K562 (cell line): ENCODE measurements around the gene RNF31. TPM values are rescaled to one million over a fixed set of nuclear protein-coding genes. Genes with fewer than 3 reads are reported as not detected.

Experiments used
- ATAC-seq: fragments of 200-7000 bp; cut with Tn5 transposase; 3 replicates; pipeline ENCODE4 v1.9.1; 2020; ENCODE audit warnings: moderate library complexity
- BruUV-seq: library from RNA; stranded (reverse); fragments of 400-500 nt; replicated peaks from 2 replicates; lab custom pipeline; 2021; lab: Mats Ljungman, UMichigan
- CTCF ChIA-PET: fragments of 300-600 bp; formaldehyde crosslinking; extraction: SDS; loops from one replicate; lab custom pipeline; 2021; ENCODE audit warnings: low intra/inter-chr PET ratio; lab: Yijun Ruan, JAX
- POLR2A ChIA-PET: fragments of 300-600, 350-650 bp; sonication (Branson Sonifier 250); formaldehyde crosslinking; extraction: SDS; loops from one replicate; lab custom pipeline; 2021; ENCODE audit warnings: antibody characterized with exemption, inconsistent platforms; lab: Yijun Ruan, JAX
- DNase-seq, 4 experiments: peaks; one replicate each; pipeline versions ENCODE4 v3.0.0 to v3.0.0-alpha.2; 2011 to 2018; ENCODE audit warnings: low spot score in 3 of 4, mixed read lengths in 3 of 4; ENCODE audit errors: extremely low read depth in 1 of 4
- FAIRE-seq: peaks from 2 replicates; lab custom pipeline; 2011; peaks lifted over from hg19 to GRCh38; lab: Jason Lieb, UNC
- H2AFZ ChIP-seq: 2 replicates; pipeline ENCODE4 v1.6.0; 2011; ENCODE audit warnings: low read depth, low read length, control low read depth, inconsistent platforms
- H3K27ac ChIP-seq: fragments of 200-600 bp; 3 replicates; pipeline ENCODE4 v1.8.0; 2011; ENCODE audit warnings: low read depth, mild to moderate bottlenecking, control low read depth, inconsistent platforms, low read length, moderate library complexity, mixed read lengths; ENCODE audit errors: extremely low read depth
- H3K27me3 ChIP-seq, 2 experiments: fragments of 300-600 bp in 1 of 2; 2 replicates in 1 of 2; 3 replicates in 1 of 2; pipeline versions ENCODE4 v1.6.0 to v1.8.0; 2011; ENCODE audit warnings: inconsistent platforms in 2 of 2, low read length in 2 of 2, mild to moderate bottlenecking in 1 of 2, mixed read lengths in 1 of 2, moderate library complexity in 1 of 2; ENCODE audit not compliant: control insufficient read depth in 2 of 2, insufficient read depth in 2 of 2
- H3K36me3 ChIP-seq: fragments of 300-600 bp; 3 replicates; pipeline ENCODE4 v1.8.0; 2011; ENCODE audit warnings: mild to moderate bottlenecking, low read length, inconsistent platforms; ENCODE audit not compliant: control insufficient read depth, insufficient read depth
- H3K4me1 ChIP-seq, 2 experiments: fragments of 200-600 bp in 1 of 2; replicated peaks in 1 of 2; 2 replicates in 1 of 2; 3 replicates in 1 of 2; pipeline versions ENCODE4 v1.5.1 to v1.8.0; 2011; ENCODE audit warnings: inconsistent platforms in 2 of 2, low read length in 2 of 2, mild to moderate bottlenecking in 1 of 2, mixed read lengths in 1 of 2, moderate library complexity in 1 of 2; ENCODE audit not compliant: control insufficient read depth in 2 of 2, insufficient read depth in 2 of 2
- H3K4me2 ChIP-seq: 2 replicates; pipeline ENCODE4 v1.6.1; 2011; ENCODE audit warnings: low read length, control low read depth, inconsistent platforms, mixed read lengths; ENCODE audit not compliant: insufficient read depth
- H3K4me3 ChIP-seq: fragments of 200-600 bp; sonication (generic), shearing (Covaris generic); 2 replicates; pipeline ENCODE4 v1.5.1; 2016; ENCODE audit warnings: control low read depth, inconsistent platforms
- H3K79me2 ChIP-seq: fragments of 200-600 bp; 3 replicates; pipeline ENCODE4 v1.8.0; 2011; ENCODE audit warnings: low read length, inconsistent platforms; ENCODE audit not compliant: control insufficient read depth, insufficient read depth
- H3K9ac ChIP-seq, 2 experiments: 2 replicates each; pipeline versions ENCODE4 v1.6.0 to v1.6.1; 2011; ENCODE audit warnings: low read depth in 2 of 2, low read length in 2 of 2, control low read depth in 1 of 2, inconsistent platforms in 1 of 2, mild to moderate bottlenecking in 1 of 2, mixed read lengths in 1 of 2; ENCODE audit not compliant: insufficient read depth in 1 of 2
- H3K9me1 ChIP-seq: one replicate; pipeline ENCODE4 v1.6.0; 2011; ENCODE audit warnings: inconsistent platforms, mild to moderate bottlenecking, low read length, moderate library complexity; ENCODE audit not compliant: control insufficient read depth, insufficient read depth
- H3K9me3 ChIP-seq: replicated peaks from 2 replicates; pipeline ENCODE4 v1.5.1; 2011; ENCODE audit warnings: low read depth, low read length, inconsistent platforms; ENCODE audit not compliant: control insufficient read depth, insufficient read depth
- H4K20me1 ChIP-seq: replicated peaks from 2 replicates; pipeline ENCODE4 v1.6.1; 2011; ENCODE audit warnings: low read length, inconsistent platforms, mixed read lengths; ENCODE audit not compliant: control insufficient read depth, insufficient read depth
- CXXC5 ChIP-seq: fragments of 250-450 bp; sonication (Bioruptor Pico); IDR thresholded peaks from 2 replicates; pipeline ENCODE4 v1.8.0; 2022; ENCODE audit warnings: inconsistent platforms, mild to moderate bottlenecking, moderate library complexity
- RBFOX2 ChIP-seq: fragments of 200-400 bp; formaldehyde crosslinking; IDR thresholded peaks from 2 replicates; pipeline ENCODE4 v1.6.1; 2017; ENCODE audit warnings: low read depth, mild to moderate bottlenecking, low read length, moderate library complexity
- WGBS: fragments of 100-300 bp; shearing (Covaris generic); methylation state at CpG from one replicate; pipeline ENCODE4 v1.1.6; 2016; ENCODE audit warnings: low coverage, mixed read lengths; ENCODE audit not compliant: insufficient coverage; ENCODE audit errors: missing lambda C conversion rate; 5-methylcytosine and 5-hydroxymethylcytosine counted together
- in situ Hi-C: fragments of 300-500 bp; cut with MboI; formaldehyde crosslinking; loops from 4 replicates; pipeline ENCODE4 v1.15.0; 2018; ENCODE audit warnings: inconsistent platforms, mixed read lengths
- intact Hi-C: fragments of 100-400 bp; cut with micrococcal nuclease; formaldehyde crosslinking; loops from 2 replicates; pipeline ENCODE4 v1.14.2; 2022
- polyA plus RNA-seq, 8 experiments: library from polyadenylated mRNA; depleted of rRNA in 4 of 8; stranded (reverse) in 5 of 8; unstranded in 3 of 8; fragments of >200 nt; fragmentation: Nextera tagmentation in 2 of 8; fragmentation: Illumina TruSeq in 1 of 8; extraction: Ambion mirVana in 2 of 8; extraction: Trizol in 1 of 8; gene quantifications; 2 replicates each; pipeline versions ENCODE4 v1.2.1 to v1.2.3, GENCODE V29; 2011 to 2014; ENCODE audit warnings: inconsistent platforms in 1 of 8, missing spikeins in 1 of 8
- total RNA-seq, 7 experiments: library from RNA; depleted of rRNA in 6 of 7; stranded (reverse); fragments of >200 nt in 6 of 7; fragmentation: Illumina TruSeq in 2 of 7; extraction: Trizol in 2 of 7; gene quantifications; 2 replicates each; pipeline versions ENCODE4 v1.2.1 to v1.2.3, GENCODE V29; 2011 to 2021; ENCODE audit warnings: low replicate concordance in 1 of 7
- TF ChIP-seq, protein P1 (sequence below): fragments of 200-800 bp; sonication (Bioruptor generic); IDR thresholded peaks from 2 replicates; pipeline ENCODE4 v1.6.1; 2017; ENCODE audit warnings: missing genetic modification characterization, missing compliant biosample characterization
- TF ChIP-seq, protein P2 (sequence below): sonication (generic); formaldehyde crosslinking; IDR thresholded peaks from 2 replicates; pipeline ENCODE4 v1.8.1; 2023; ENCODE audit warnings: mild to moderate bottlenecking, missing genetic modification reagents

RNF31 gene
- total and polyA plus RNA-seq, 9 of the 15 experiments (the other 6 are each of a cell fraction or from before 2014, with no cell fraction given): 3.1 to 47.6 (median 19.1) TPM

DNA sequence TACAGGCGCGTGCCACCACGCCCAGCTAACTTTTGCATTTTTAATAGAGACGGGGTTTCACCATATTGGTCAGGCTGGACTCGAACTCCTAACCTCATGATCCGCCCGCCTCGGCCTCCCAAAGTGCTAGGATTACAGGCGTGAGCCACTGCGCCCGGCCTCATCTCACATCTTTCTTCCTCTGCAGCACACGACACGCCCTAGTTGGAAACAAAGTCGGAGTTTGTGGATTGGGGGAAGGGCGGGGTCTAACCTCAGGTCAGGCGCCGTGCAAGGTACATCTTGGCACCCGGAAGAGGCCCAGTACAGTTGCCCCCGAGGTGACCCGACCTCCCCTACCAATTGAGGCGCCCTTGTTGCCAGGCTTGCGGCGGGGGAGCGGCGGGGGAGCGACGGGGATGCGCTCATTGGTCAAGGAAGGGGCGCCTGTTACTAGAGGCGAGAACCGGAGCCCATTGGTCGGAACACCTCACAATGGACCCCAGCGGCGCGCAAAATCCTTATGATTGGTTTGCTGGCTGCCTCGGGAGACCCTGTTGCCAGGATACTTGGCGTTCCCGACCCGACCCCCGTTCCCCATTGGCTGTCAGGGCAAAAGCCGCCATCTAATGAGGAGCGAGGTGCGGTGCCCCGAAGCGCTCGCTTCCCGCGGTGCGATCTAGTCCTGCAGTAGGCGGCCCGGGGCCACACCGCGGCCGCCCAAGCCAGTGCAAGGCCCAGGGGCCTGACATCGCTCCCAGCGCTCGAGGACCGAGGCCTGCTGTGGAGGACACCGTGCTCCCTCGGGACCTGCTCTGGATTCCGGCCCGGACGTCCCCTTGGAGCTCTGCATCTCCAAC, 24.3 kb downstream of the RNF31 start, which contains the start of gene REC8:
TSS of gene REC8 (plus strand) at position 659 of the 839 bp plus-strand sequence. CDS start 473 bp downstream, outside the sequence.
- no peak for FAIRE-seq
- H2AFZ ChIP-seq: no peak within 1 kb of the TSS

More for the DNA sequence above, 24.3 kb downstream of the RNF31 start, which contains the start of gene REC8:
- Histone ChIP-seq H3K27ac (no peak within 1 kb of the TSS), H3K36me3 (peaks cover 2% of the 10 kb centered on the region; the same call in 1 of the 3 replicates), H4K20me1 (no peaks in the 10 kb centered on the region), H3K79me2 (no peaks in the 10 kb centered on the region), H3K9me3 (no peaks in the 10 kb centered on the region), H3K4me1 (no peaks in the 10 kb centered on the region; a peak in 3 of 5 replicates), H3K4me3 (no peak within 1 kb of the TSS)
- BruUV-seq: no TSS peak
- intact Hi-C loops: no loop called here
- 0 out of 2 replicates have a peak, but pooled peaks have one; percentile 38 for TF ChIP-seq RBFOX2
- TF ChIP-seq CXXC5: no peak
- TF ChIP-seq, protein P1, sequence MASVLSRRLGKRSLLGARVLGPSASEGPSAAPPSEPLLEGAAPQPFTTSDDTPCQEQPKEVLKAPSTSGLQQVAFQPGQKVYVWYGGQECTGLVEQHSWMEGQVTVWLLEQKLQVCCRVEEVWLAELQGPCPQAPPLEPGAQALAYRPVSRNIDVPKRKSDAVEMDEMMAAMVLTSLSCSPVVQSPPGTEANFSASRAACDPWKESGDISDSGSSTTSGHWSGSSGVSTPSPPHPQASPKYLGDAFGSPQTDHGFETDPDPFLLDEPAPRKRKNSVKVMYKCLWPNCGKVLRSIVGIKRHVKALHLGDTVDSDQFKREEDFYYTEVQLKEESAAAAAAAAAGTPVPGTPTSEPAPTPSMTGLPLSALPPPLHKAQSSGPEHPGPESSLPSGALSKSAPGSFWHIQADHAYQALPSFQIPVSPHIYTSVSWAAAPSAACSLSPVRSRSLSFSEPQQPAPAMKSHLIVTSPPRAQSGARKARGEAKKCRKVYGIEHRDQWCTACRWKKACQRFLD (CRISPR knock-in tag): no peak
- TF ChIP-seq, protein P2, sequence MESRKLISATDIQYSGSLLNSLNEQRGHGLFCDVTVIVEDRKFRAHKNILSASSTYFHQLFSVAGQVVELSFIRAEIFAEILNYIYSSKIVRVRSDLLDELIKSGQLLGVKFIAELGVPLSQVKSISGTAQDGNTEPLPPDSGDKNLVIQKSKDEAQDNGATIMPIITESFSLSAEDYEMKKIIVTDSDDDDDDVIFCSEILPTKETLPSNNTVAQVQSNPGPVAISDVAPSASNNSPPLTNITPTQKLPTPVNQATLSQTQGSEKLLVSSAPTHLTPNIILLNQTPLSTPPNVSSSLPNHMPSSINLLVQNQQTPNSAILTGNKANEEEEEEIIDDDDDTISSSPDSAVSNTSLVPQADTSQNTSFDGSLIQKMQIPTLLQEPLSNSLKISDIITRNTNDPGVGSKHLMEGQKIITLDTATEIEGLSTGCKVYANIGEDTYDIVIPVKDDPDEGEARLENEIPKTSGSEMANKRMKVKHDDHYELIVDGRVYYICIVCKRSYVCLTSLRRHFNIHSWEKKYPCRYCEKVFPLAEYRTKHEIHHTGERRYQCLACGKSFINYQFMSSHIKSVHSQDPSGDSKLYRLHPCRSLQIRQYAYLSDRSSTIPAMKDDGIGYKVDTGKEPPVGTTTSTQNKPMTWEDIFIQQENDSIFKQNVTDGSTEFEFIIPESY (CRISPR knock-in tag): peak; percentile 50; the same call in 1 of the 2 replicates
- TF ChIP-seq, all 486 proteins: peak for 2
- 78% methylated on average over 20 of the region's 63 CpGs for WGBS
- H3K9ac ChIP-seq: no peak within 1 kb of the TSS
- DNase-seq (no peak), ATAC-seq (no peak)
- H3K4me2 ChIP-seq: no peak within 1 kb of the TSS
- no peaks in the 10 kb centered on the region for H3K27me3 ChIP-seq
- H3K9me1 ChIP-seq: no peaks in the 10 kb centered on the region
- in situ Hi-C loops: no loop called here
- ChIA-PET POLR2A (interaction anchor here (0.5 to 1.2 kb wide), 2 partner anchors 11 to 44 kb away, joined by 3 to 4 read pairs; partner anchors contain the start of genes IRF9 and MDP1), CTCF (no interaction called here)
